ENCODE measurements around the gene PIK3CA. TPM values are rescaled to one million over a fixed set of nuclear protein-coding genes. Genes with fewer than 3 reads are reported as not detected.

Gene PIK3CA
- total and polyA plus RNA-seq, 10 of the 15 experiments (the other 5 are each of a cell fraction or from before 2014, with no cell fraction given): 3.0 to 18.6 (median 9.0) TPM

DNA sequence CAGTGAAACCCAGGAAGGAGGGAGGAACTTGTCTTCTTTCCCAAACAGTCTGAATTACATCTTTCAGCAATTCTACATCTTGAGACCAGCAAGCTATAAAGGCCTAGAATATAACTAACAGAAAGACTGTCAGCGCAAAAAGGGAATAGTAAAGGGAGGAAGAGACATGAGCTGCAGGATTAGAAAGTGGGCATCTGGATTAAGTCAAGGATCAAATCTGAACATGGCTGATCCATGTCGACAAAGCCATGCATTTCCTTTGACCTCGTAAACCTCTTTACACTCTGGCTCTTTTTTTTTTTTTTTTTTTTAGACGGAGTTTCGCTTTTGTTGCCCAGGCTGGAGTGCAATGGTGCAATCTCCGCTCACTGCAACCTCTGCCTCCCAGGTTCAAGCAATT, 138.2 kb downstream of the PIK3CA start (continued):
- TF ChIP-seq WRNIP1 (IDR thresholded peaks at IDR 0.05; ENCODE audit: borderline replicate concordance, low read depth, low read length): no peak

DNA sequence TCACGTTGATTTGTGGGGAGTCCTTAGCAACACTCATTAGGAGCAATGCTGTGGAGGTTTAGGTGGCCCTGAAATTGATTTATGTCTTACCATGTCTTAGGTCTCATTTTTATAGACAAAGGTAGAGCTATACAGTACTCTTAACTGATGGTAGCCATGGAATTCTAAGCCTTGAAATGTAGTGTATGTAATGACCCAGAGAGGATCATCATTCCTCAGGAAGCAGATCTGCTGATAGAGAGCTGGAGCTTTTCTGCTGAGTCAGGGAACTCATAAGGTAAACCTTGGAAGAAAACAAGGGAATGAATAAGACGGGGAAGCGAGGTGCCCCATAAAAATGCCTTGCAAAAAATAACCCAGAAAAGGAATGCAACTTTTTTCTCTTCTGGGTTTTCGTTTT, 140.7 kb downstream of the PIK3CA start:
- in situ Hi-C loops (cut with MboI): no loop called here
- POLR2A ChIA-PET: no interaction called here
- TF ChIP-seq MTA2 (IDR thresholded peaks at IDR 0.05; ENCODE audit: low read depth) (no peak), CHD1 (IDR thresholded peaks at IDR 0.05; ENCODE audit: low read depth, low read length) (no peak), ASH2L (IDR thresholded peaks at IDR 0.05; ENCODE audit: borderline replicate concordance, low read depth) (no peak), SIX5 (IDR thresholded peaks at IDR 0.05; ENCODE audit: low read depth, low read length, severe bottlenecking) (no peak), ZZZ3 (IDR thresholded peaks at IDR 0.05; ENCODE audit: control insufficient read depth, insufficient read length, low read depth) (no peak)
- TF ChIP-seq, protein P1, sequence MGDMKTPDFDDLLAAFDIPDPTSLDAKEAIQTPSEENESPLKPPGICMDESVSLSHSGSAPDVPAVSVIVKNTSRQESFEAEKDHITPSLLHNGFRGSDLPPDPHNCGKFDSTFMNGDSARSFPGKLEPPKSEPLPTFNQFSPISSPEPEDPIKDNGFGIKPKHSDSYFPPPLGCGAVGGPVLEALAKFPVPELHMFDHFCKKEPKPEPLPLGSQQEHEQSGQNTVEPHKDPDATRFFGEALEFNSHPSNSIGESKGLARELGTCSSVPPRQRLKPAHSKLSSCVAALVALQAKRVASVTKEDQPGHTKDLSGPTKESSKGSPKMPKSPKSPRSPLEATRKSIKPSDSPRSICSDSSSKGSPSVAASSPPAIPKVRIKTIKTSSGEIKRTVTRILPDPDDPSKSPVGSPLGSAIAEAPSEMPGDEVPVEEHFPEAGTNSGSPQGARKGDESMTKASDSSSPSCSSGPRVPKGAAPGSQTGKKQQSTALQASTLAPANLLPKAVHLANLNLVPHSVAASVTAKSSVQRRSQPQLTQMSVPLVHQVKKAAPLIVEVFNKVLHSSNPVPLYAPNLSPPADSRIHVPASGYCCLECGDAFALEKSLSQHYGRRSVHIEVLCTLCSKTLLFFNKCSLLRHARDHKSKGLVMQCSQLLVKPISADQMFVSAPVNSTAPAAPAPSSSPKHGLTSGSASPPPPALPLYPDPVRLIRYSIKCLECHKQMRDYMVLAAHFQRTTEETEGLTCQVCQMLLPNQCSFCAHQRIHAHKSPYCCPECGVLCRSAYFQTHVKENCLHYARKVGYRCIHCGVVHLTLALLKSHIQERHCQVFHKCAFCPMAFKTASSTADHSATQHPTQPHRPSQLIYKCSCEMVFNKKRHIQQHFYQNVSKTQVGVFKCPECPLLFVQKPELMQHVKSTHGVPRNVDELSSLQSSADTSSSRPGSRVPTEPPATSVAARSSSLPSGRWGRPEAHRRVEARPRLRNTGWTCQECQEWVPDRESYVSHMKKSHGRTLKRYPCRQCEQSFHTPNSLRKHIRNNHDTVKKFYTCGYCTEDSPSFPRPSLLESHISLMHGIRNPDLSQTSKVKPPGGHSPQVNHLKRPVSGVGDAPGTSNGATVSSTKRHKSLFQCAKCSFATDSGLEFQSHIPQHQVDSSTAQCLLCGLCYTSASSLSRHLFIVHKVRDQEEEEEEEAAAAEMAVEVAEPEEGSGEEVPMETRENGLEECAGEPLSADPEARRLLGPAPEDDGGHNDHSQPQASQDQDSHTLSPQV (IDR thresholded peaks at IDR 0.05): no peak
- TF ChIP-seq, protein P2, sequence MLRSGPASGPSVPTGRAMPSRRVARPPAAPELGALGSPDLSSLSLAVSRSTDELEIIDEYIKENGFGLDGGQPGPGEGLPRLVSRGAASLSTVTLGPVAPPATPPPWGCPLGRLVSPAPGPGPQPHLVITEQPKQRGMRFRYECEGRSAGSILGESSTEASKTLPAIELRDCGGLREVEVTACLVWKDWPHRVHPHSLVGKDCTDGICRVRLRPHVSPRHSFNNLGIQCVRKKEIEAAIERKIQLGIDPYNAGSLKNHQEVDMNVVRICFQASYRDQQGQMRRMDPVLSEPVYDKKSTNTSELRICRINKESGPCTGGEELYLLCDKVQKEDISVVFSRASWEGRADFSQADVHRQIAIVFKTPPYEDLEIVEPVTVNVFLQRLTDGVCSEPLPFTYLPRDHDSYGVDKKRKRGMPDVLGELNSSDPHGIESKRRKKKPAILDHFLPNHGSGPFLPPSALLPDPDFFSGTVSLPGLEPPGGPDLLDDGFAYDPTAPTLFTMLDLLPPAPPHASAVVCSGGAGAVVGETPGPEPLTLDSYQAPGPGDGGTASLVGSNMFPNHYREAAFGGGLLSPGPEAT (IDR thresholded peaks at IDR 0.05; ENCODE audit: low read depth): no peak
- TF ChIP-seq, protein P3, sequence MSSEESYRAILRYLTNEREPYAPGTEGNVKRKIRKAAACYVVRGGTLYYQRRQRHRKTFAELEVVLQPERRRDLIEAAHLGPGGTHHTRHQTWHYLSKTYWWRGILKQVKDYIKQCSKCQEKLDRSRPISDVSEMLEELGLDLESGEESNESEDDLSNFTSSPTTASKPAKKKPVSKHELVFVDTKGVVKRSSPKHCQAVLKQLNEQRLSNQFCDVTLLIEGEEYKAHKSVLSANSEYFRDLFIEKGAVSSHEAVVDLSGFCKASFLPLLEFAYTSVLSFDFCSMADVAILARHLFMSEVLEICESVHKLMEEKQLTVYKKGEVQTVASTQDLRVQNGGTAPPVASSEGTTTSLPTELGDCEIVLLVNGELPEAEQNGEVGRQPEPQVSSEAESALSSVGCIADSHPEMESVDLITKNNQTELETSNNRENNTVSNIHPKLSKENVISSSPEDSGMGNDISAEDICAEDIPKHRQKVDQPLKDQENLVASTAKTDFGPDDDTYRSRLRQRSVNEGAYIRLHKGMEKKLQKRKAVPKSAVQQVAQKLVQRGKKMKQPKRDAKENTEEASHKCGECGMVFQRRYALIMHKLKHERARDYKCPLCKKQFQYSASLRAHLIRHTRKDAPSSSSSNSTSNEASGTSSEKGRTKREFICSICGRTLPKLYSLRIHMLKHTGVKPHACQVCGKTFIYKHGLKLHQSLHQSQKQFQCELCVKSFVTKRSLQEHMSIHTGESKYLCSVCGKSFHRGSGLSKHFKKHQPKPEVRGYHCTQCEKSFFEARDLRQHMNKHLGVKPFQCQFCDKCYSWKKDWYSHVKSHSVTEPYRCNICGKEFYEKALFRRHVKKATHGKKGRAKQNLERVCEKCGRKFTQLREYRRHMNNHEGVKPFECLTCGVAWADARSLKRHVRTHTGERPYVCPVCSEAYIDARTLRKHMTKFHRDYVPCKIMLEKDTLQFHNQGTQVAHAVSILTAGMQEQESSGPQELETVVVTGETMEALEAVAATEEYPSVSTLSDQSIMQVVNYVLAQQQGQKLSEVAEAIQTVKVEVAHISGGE (CRISPR knock-in tag; IDR thresholded peaks at IDR 0.05): no peak
- TF ChIP-seq, protein P4, sequence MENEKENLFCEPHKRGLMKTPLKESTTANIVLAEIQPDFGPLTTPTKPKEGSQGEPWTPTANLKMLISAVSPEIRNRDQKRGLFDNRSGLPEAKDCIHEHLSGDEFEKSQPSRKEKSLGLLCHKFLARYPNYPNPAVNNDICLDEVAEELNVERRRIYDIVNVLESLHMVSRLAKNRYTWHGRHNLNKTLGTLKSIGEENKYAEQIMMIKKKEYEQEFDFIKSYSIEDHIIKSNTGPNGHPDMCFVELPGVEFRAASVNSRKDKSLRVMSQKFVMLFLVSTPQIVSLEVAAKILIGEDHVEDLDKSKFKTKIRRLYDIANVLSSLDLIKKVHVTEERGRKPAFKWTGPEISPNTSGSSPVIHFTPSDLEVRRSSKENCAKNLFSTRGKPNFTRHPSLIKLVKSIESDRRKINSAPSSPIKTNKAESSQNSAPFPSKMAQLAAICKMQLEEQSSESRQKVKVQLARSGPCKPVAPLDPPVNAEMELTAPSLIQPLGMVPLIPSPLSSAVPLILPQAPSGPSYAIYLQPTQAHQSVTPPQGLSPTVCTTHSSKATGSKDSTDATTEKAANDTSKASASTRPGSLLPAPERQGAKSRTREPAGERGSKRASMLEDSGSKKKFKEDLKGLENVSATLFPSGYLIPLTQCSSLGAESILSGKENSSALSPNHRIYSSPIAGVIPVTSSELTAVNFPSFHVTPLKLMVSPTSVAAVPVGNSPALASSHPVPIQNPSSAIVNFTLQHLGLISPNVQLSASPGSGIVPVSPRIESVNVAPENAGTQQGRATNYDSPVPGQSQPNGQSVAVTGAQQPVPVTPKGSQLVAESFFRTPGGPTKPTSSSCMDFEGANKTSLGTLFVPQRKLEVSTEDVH (IDR thresholded peaks at IDR 0.05; ENCODE audit: low read depth, partially characterized antibody): no peak

More for the DNA sequence above, 140.7 kb downstream of the PIK3CA start:
- no peak overlapping the region for H3K4me3 ChIP-seq
- 50% methylated on average over 4 of the region's 4 CpGs for WGBS (ENCODE audit: insufficient coverage, insufficient replicate concordance, low lambda C conversion rate, missing lambda C conversion rate)
- DNase-seq (ENCODE audit: low read depth, low spot score) (no peak), ATAC-seq (no peak), FAIRE-seq (no peak)
- H3K36me3 ChIP-seq (ENCODE audit: control insufficient read depth in 2 of 2, insufficient read depth in 2 of 2, low read length in 1 of 2): no peaks in the 10 kb centered on the region
- H4K20me1 ChIP-seq (ENCODE audit: control insufficient read depth, insufficient read depth): no peaks in the 10 kb centered on the region
- no peak overlapping the region for H2AFZ ChIP-seq (ENCODE audit: control insufficient read depth, low read depth, low read length)
- intact Hi-C loops (cut with micrococcal nuclease; ENCODE audit: unreplicated experiment): no loop called here
- no peak overlapping the region for H3K4me2 ChIP-seq (ENCODE audit: control insufficient read depth, insufficient read depth)
- RAD21 ChIA-PET (ENCODE audit: unreplicated experiment): interaction anchor here (0.8 kb wide), 1 partner anchor 9 kb away, joined by 3 read pairs; no protein-coding TSS in a partner anchor
- no peaks in the 10 kb centered on the region for H3K27me3 ChIP-seq (replicated peaks in 1 of 2; ENCODE audit: control insufficient read depth in 2 of 2, insufficient read depth in 2 of 2, low read length in 1 of 2)
- H3K27ac ChIP-seq (ENCODE audit: control insufficient read depth, insufficient read depth): no peak overlapping the region
- CTCF ChIA-PET: interaction anchor here (0.6 kb wide), 1 partner anchor 23 kb away, joined by 3 read pairs; no protein-coding TSS in a partner anchor
- no peaks in the 10 kb centered on the region for H3K9me3 ChIP-seq (replicated peaks; ENCODE audit: control insufficient read depth, insufficient read depth, low read length)
- no TSS peak for BruUV-seq (replicated peaks)
- H3K4me1 ChIP-seq (ENCODE audit: control insufficient read depth, insufficient read depth, low read length): no peaks in the 10 kb centered on the region
- SMC1A ChIA-PET (ENCODE audit: uncharacterized antibody, unreplicated experiment): interaction anchor here (1.4 kb wide), 1 partner anchor 26 kb away, joined by 5 read pairs; no protein-coding TSS in a partner anchor
- H3K79me2 ChIP-seq (ENCODE audit: control insufficient read depth, insufficient read depth, low read length): no peaks in the 10 kb centered on the region
- no peak overlapping the region for H3K9ac ChIP-seq (ENCODE audit: control insufficient read depth, insufficient read depth, low read length)

All from GM12878 (cell line).